HS-27A (cell line): ENCODE results near the gene SHOX.
"Not testable (repeated sequence)": the region's sequence is repeated elsewhere in the genome, so short reads cannot be mapped to it uniquely, and the experiment has no call there.

Experiments used
- DNase-seq: peaks from one replicate; pipeline ENCODE4 v3.0.0-alpha.2; 2012; ENCODE audit warnings: low read depth, missing footprints

SHOX gene

DNA sequence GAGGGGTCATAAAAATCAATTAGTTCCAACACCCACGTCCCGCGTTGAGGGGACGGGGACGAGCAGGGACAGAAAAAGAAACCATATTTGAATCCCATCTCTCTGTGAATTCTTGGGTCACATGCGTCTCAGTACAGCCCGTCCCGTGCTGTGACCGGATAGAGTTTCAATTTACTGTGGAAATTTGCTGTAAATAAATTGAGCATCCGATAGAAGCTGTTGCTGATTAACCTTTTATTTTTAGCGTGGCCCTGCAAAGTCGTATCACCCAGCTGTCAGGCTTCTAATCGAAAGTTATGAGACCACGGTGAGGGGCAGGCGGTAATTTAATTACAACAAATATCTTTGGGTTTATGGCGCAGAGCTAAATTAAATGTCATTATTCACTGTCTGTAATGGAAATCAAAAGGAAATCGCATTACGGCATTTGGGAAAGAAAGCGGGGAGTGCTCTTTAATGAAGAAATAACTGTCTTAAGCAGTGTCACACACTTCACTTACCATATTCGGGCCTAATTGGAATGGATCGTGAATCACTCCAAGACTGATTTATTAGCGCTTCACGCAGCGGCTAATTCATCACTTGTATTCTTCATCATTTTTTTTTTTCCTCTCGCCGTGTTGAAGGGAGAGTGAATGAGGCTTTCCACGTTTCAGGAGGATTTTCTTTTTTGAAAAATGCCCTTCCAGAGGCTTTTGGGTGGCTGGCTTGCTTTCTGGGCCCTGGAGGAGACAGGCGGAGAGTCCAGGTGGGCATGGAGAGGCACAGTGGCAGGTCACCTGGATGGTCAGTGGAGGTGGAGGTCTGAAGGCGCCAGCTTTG is 7.3 kb downstream of the SHOX start:
- no peak for DNase-seq

DNA sequence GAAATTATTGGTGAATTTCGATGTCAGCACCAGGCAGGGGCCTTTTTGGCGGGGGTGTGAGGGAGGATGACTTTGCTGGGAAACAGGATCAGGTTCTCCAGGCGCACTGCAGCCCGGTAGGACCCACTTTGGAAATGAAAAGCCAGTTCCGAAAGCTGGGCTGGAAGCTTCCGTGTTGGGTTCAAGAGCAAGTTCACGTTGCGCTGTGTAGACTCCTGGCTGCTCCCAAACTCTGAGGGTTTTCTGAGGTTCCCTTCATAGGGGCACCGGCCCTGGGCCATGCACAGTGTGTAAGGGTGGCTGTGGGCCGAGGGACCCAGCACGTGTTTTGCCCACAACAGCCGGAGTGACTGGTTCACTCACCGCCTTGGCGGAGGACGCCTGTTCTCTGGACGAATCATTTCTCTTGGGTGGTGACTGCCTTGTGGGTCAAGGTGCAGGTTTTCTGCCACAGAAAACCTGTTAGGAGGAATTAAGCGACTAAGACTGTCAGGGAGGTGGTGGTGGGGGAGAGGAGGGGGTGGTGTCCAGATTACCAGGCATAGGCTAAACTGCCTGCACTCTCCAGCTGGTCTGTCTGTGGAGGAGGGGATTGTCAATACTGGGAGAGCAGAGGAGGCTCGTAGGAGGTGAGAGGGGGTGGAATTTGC is 8.0 kb downstream of the SHOX start:
- no peak for DNase-seq

DNA sequence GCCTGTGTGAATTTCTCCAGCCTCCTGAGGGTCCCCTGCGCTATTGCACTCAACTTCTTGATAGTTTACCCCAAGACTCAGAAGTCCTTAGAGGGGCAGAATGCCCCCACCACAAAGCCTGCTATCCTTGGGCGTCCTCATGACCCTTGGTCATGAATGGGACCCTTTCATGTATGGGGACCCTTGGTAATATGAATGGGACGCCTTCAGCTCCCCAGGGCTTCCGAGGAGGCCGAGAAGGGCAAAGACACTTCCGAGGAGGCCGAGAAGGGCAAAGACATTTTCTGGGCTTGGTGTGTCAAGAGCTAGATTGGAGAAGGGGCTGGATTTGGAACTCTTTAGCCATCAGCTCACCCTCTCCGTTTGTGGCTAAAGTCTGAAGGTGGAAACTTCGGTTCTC is 8.6 kb downstream of the SHOX start:
- DNase-seq, result no peak

DNA sequence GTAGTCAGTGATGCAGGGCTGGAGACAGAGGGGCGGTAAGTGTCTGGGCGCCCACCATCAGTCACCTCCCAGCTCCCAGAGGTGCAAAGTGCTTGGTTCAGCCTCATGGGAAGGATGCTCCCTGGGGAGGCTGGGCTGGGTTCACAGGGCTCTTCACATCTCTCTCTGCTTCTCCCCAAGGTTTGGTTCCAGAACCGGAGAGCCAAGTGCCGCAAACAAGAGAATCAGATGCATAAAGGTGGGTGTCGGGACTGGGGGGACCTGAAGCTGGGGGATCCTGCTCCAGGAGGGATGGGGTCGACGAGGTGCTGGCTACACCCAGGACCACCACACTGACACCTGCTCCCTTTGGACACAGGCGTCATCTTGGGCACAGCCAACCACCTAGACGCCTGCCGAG is 10.1 kb downstream of the SHOX start:
- no peak for DNase-seq

DNA sequence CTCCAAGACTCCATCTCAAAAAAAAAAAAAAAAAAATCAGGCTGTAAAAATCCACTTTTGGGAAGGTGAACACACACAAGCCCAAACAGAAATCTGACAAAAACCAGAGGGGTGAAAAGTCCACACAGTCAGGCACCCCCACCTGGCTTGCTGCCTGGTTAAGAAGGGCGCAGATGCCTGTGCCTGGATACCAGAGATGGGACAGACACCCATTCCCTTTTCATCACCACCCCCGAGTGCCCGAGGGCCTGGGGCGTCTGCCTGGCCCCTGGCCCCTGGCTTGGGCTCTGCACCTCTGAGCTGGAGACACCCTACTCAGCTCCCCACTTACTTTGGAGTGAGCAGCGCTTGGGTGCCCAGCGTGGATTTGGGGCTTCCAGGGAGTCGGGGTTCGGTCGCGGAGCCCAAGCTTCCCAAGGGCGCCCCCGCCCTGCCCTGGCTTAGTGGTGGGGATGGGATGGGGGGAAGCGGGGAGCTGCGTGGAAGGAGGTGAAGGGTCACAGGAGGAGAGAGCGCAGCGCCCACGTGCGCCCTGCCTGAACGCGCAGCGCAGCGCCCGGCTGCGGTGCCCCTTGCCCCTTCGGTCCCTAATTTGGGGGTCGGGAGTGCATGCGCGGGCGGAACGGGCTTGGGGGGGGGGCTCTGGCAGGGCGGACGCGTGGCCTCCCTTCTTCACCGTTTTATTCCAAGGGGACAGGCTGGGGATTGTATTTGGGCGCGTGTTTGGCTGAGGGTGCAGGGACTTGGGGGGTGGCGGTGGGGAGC is 11.3 kb downstream of the SHOX start:
- no peak for DNase-seq

DNA sequence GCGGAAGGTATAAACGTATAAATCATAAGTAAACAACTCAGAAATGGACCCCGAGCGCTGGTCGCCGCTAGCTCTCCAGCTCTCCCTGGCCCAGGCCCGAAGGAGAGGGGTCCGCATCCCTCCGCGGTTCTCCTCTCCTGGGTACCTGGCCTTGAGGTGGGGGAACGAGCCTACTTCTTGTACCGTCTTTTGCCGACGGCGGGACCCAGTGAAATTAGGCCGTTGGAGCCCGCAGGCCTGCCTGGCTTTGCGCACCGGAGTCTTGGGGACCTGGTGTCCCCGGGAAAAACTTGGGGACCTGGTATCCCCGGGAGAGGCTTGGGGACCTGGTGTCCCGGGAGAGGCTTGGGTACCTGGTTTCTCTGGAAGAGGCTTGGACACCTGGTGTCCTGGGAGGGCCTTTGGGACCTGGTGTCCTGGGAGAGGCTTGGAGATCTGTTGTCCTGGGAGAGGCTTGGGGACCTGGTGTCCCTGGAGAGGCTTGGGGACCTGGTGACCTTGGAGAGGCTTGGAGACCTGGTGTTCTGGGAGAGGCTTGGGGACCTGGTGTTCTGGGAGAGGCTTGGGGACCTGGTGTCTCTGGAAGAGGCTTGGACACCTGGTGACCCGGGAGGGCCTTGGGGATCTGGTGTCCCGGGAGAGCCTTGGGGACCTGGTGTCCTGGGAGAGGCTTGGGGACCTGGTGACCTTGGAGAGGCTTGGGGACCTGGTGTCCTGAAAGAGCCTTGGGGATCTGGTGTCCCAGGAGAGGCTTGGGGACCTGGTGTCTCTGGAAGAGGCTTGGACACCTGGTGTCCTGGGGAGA is 12.0 kb downstream of the SHOX start:
- no peak for DNase-seq

DNA sequence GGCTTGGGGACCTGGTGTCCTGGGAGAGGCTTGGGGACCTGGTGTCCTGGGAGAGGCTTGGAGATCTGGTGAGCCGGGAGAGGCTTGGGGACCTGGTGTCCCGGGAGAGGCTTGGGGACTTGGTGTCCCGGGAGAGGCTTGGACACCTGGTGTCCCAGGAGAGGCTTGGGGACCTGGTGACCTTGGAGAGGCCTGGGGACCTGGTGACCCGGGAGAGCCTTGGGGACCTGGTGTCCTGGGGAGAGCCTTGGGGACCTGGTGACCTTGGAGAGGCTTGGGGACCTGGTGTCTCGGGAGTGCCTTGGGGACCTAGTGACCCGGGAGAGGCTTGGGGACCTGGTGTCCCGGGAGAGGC is 12.6 kb downstream of the SHOX start:
- no peak for DNase-seq

DNA sequence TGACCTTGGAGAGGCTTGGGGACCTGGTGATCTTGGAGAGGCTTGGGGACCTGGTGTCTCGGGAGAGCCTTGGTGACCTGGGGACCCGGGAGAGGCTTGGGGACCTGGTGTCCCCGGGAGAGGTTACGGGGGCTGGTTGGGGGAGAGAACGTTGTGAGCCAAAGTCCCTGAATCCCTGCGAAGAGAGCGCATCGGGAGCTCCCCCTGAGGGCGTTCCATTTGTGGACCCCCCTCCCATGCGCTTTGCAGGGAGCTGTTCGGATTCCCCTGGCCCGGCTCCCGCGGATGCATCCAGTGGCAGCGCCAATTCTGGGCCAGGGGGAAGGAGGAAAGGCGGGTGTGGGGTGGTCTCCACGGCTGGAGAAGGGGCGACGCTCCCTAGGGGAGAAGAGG is 13.3 kb downstream of the SHOX start:
- no peak for DNase-seq

DNA sequence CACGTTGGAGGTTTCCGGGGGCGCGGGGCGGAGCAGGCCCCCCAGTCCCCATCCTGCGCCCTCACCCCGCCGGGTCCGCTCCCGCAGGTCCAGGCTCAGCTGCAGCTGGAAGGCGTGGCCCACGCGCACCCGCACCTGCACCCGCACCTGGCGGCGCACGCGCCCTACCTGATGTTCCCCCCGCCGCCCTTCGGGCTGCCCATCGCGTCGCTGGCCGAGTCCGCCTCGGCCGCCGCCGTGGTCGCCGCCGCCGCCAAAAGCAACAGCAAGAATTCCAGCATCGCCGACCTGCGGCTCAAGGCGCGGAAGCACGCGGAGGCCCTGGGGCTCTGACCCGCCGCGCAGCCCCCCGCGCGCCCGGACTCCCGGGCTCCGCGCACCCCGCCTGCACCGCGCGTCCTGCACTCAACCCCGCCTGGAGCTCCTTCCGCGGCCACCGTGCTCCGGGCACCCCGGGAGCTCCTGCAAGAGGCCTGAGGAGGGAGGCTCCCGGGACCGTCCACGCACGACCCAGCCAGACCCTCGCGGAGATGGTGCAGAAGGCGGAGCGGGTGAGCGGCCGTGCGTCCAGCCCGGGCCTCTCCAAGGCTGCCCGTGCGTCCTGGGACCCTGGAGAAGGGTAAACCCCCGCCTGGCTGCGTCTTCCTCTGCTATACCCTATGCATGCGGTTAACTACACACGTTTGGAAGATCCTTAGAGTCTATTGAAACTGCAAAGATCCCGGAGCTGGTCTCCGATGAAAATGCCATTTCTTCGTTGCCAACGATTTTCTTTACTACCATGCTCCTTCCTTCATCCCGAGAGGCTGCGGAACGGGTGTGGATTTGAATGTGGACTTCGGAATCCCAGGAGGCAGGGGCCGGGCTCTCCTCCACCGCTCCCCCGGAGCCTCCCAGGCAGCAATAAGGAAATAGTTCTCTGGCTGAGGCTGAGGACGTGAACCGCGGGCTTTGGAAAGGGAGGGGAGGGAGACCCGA is 14.0 kb downstream of the SHOX start:
- no peak for DNase-seq

DNA sequence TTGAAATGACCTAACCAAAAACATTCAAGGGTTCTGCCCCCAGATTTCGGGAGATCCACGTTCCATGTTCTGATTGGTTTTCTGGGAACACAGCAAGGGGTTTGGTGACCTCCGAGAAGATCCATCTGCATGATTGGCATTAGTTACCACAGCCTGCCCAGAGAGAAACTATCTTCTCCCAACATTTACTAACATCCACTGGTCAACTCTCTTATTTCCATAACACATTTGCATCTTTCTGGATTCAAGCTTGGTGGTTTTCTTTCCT is 15.6 kb downstream of the SHOX start:
- no peak for DNase-seq

DNA sequence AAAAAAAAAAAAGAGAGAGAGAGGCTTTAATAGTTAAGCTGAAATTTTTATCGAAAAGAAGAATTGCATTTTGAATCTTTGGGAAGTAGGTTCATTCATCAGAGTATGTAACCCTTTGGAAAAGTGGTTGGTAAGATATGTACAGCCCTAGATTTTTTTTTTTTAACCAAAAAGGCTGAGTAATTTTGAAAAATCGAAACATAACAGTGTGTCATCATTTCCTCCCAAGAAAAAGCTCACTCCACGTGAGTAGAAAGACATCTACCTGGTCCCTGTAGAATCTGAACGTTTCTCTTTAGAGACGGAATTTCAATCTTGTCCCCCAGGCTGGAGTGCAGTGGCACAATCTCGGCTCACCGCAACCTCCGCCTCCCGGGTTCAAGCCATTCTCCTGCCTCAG is 16.2 kb downstream of the SHOX start:
- no peak for DNase-seq

DNA sequence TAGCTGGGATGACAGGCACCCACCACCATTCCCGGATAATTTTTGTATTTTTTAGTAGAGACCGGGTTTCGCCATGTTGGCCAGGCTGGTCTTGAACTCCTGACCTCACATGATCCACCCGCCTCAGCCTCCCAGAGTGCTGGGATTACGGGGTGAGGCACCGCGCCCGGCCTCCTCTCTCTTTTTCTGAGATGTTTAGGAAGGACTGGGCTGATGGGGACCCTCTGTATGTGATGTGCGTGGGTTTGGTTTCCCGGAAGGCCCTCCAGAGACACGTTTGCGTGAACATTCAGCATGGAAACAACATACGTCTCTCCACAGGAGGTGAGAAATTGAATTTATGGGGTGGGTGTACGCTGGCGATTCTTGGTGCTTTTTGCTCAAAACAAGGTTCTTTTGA is 18.6 kb downstream of the SHOX start:
- no peak for DNase-seq

DNA sequence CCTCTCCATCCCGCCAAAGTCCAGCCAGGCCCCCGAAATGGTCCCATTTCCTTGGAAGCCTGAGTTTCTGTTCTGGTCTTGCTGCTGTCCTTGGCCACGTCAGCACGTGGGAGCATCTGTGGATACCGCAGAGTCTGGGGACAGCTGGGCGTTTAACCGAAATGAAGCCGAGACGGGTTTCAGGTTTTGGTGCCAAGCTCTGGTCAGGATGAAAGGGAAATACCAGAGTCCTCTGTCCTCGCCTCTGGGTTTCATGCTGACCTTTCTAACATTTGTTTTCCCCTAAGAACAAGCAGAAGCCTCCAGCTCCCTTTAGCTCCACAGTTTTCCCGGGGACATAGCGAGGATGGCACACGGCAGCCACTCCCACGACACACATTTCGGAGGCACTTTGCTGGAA is 19.7 kb downstream of the SHOX start:
- no peak for DNase-seq

DNA sequence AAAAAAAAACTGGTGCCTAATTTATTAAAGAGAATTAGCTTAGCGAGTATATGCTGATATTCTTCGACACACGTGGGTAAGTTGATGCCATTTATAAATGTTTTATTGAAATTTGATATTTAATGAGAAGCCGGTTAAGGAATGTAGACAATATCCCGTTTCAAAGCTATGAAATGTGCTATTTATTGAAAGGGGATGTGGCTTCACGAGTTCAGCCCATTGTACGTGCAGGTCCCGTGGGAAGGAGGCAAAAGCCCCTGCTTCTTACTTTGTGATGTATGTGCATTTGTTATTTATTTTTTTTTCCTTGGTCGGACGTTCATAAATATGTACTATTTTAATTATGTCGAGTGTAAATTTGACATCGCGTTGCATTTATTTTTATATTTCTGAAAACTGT is 20.2 kb downstream of the SHOX start:
- no peak for DNase-seq

DNA sequence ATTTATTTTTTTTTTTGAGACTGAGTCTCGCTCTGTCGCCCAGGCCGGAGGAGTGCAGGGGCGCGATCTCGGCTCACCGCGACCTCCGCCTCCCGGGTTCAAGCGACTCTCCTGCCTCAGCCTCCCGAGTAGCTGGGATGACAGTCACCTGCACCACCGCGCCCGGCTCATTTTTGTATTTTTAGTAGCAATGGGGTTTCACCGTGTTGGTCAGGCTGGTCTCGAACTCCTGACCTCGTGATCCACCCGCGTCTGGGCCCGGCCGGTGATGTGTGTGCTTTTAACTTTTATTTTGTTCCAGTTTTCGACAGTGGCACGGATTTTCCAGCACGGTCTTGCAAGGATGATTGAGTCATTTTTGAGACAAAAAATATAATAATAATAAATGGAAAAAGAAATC is 21.3 kb downstream of the SHOX start:
- DNase-seq, result not testable (repeated sequence)

DNA sequence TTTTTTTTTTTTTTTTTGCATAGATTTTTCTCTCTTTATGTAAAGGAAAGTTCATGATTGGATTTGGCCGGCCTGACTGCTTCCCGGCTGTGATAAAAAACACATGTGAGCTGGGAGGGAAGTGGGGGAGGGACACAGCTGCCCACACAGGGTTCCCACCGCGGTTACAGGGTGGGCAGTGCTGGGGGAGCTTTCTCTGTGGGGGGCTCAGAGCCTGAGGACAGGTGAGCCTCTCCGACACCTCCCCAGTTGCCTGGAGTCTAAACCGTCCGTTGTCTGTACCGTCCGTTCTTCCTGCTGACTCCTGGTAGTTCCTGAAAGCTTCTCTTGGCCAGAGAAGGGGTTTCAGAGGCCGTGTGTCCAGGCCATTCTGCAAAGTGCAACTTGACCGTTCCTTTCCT is 21.8 kb downstream of the SHOX start:
- no peak for DNase-seq

DNA sequence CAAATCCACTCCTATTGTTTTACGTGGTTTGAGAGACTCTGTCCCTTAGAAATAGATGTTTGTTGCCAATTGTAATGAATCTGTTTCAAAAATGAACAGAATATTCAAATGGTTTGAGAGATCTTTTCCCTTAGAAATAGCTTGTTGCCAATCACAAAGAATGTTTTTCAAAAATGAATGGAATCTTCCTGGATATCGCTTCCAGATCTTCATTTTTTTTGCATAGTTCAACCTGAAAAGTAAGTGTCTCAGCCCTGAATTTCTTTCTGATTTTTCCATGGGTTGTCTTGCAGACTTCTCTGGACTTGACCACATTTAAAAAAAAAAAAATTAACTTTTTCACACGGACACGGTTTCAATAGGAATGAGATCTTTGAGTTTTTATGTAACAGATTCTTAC is 22.7 kb downstream of the SHOX start:
- no peak for DNase-seq

DNA sequence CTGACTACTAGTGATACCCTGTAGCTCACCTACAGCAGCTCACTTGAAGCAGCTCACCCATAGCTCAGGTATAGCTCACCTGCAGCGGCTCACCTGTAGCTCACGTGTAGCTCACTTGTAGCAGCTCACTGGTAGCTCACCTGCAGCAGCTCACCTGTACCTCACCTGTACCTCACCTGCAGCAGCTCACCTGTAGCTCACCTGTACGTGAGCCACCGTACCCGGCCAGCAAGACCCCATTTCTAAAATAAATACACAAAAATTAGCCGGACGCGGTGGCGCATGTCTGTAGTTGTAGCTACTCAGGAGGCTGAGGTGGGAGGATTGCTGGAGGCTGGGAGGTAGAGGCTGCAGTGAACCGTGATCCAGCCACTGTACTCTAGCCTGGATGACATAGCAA is 30.6 kb downstream of the SHOX start:
- no peak for DNase-seq

DNA sequence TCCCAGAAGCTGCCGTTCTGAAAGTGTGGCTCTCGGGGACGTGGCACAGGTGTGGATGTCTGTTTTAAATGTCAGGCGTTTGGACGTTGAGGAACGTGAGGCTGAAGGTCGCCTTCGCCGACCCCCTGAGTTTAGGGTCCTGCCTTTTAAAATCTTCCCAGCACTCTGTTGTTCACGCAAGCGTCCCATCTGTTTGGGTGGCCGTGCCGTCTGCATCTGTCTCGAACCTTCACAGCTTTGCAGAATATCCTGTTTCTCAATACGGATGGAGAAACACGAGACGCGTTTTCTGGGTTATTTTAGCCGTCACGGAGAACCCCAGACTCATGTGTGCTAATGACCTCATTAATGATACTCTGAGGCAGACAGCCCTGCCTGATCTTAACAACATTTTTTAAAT is 31.5 kb downstream of the SHOX start:
- no peak for DNase-seq

DNA sequence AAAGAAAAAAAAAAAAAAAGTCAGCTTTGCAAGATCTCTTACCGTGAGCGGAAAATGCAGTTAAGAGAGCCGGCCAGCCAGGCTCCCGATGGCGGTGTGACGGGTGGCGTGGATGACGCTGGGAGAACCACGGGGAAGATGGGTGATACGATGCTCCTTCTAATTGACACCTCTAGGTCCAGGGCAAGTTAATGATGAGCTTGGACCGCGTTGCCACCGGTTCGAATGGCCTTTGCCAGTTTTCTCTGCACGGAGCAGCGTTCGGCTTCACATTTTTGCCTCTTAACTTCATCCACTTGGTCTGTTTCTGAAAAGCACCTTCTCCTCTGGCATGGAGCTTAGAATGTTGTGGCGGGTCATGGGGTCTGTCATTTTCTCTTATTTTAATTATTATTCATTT is 33.2 kb downstream of the SHOX start:
- no peak for DNase-seq
